Smooth muscle cell (in vitro differentiated cells): ENCODE data around the gene VPS26B. TPM values are rescaled to one million over a fixed set of nuclear protein-coding genes. Genes with fewer than 3 reads are reported as not detected.
"Not testable (repeated sequence)": the region's sequence is repeated elsewhere in the genome, so short reads cannot be mapped to it uniquely, and the experiment has no call there.

Experiments
- DNase-seq: peaks from one replicate; lab custom pipeline; 2025; ENCODE audit not compliant: unreplicated experiment; lab: John Stamatoyannopoulos, UW
- H2AFZ ChIP-seq: fragments of 200-600 bp; sonication (generic); 2 replicates; pipeline ENCODE4 v1.6.0; 2016; ENCODE audit warnings: antibody characterized with exemption, low read depth, mild to moderate bottlenecking
- H3F3A ChIP-seq: fragments of 200-600 bp; sonication (generic); 2 replicates; pipeline ENCODE4 v1.6.0; 2017; ENCODE audit warnings: antibody characterized with exemption, low read depth
- H3K27ac ChIP-seq: fragments of 200-600 bp; sonication (generic); 2 replicates; pipeline ENCODE4 v1.5.1; 2016; ENCODE audit warnings: low read depth, mild to moderate bottlenecking
- H3K27me3 ChIP-seq: fragments of 200-600 bp; sonication (generic); 2 replicates; pipeline ENCODE4 v1.6.1; 2016; ENCODE audit warnings: low read depth, mild to moderate bottlenecking
- H3K36me3 ChIP-seq: fragments of 200-600 bp; sonication (generic); 2 replicates; pipeline ENCODE4 v1.5.1; 2016; ENCODE audit warnings: low read depth
- H3K4me1 ChIP-seq: fragments of 200-600 bp; sonication (generic); 2 replicates; pipeline ENCODE4 v1.5.1; 2016; ENCODE audit warnings: low read depth
- H3K4me2 ChIP-seq: fragments of 200-600 bp; sonication (generic); 2 replicates; pipeline ENCODE4 v1.6.0; 2016; ENCODE audit warnings: mild to moderate bottlenecking
- H3K4me3 ChIP-seq: fragments of 200-600 bp; sonication (generic); 2 replicates; pipeline ENCODE4 v1.5.1; 2016; ENCODE audit warnings: mild to moderate bottlenecking
- H3K79me2 ChIP-seq: fragments of 200-600 bp; sonication (generic); 2 replicates; pipeline ENCODE4 v1.6.0; 2016; ENCODE audit warnings: low read depth, mild to moderate bottlenecking
- H3K9ac ChIP-seq: fragments of 200-600 bp; sonication (generic); 2 replicates; pipeline ENCODE4 v1.6.0; 2016; ENCODE audit warnings: low read depth
- H3K9me3 ChIP-seq: fragments of 200-600 bp; sonication (generic); replicated peaks from 2 replicates; pipeline ENCODE4 v1.5.1; 2016; ENCODE audit warnings: low read depth
- H4K20me1 ChIP-seq: fragments of 200-600 bp; sonication (generic); 2 replicates; pipeline ENCODE4 v1.6.0; 2016; ENCODE audit warnings: low read depth
- CTCF ChIP-seq: fragments of 200-600 bp; sonication (generic); IDR thresholded peaks from 2 replicates; pipeline ENCODE4 v1.5.1; 2017; ENCODE audit warnings: borderline replicate concordance, mild to moderate bottlenecking, antibody characterized with exemption; ENCODE audit not compliant: insufficient read depth, poor library complexity, severe bottlenecking
- WGBS: methylation state at CpG from one replicate; pipeline ENCODE4 v1.1.7; 2016; ENCODE audit warnings: low lambda C conversion rate; 5-methylcytosine and 5-hydroxymethylcytosine counted together
- polyA plus RNA-seq: library from polyadenylated mRNA; unstranded; fragments of >200 nt; fragmentation: Nextera tagmentation; extraction: Ambion mirVana; gene quantifications from 2 replicates; pipeline ENCODE4 v1.2.1, GENCODE V29; 2016
- total RNA-seq: library from RNA; depleted of rRNA; stranded (reverse); fragments of >200 nt; gene quantifications from 2 replicates; pipeline ENCODE4 v1.2.3, GENCODE V29; 2014

VPS26B gene
- total and polyA plus RNA-seq, 2 experiments from 2014 or later, result 30.7 to 48.4 TPM

DNA sequence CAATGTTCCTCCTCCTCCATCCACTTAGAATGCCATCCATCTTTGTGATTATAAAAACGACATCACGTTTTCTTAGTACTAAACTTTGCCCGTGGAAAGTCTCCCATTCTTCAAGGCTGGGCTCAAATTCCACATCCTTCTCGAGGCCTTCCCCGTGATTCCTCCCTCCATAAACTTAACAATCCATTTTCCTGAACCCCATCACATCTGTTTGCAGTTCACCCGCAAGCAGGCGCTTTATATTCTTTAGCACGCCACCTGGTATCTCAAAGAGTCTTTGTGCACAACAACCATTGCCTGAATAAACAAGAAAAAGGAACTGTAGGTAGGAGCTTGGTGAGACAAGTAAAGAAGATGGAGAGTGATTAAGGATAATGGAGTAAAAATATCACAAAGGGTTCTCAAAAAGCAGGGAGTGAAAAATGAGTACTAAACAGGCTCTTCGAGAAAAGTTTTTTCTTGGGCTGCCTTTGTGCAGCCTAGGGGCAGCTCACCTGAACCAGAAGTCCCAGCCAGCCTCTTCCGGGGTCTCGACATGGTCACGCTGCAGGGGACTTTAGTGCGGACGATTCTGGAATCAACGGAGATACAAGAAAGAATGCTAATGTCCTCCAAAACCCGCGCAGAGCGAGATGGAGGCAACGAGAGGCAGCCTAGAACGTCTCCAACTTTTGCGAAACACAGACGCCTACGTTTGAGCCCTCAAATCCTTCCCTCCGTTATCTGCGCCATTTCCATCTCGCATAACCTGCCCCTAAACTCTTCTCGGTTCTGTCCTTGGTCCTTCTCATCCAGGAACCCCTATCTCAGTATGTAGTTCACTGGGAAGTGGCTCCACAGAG is 28.1 kb downstream of the VPS26B start:
- Histone ChIP-seq H3K27ac (no peak overlapping the region), H3K4me2 (peak overlapping the region; percentile 97), H3K4me3 (peak overlapping the region; percentile 87), H3K4me1 (peaks cover 14% of the 10 kb centered on the region), H3F3A (no peaks in the 10 kb centered on the region), H3K79me2 (peaks cover 14% of the 10 kb centered on the region), H3K9ac (peak overlapping the region; percentile 38), H3K36me3 (peaks cover 3% of the 10 kb centered on the region), H4K20me1 (no peaks in the 10 kb centered on the region), H3K9me3 (no peaks in the 10 kb centered on the region), H2AFZ (peak overlapping the region; percentile 98), H3K27me3 (no peaks in the 10 kb centered on the region)
- WGBS, result 20% methylated on average over 27 of the region's 27 CpGs
- no peak for TF ChIP-seq CTCF
- DNase-seq, result no peak

DNA sequence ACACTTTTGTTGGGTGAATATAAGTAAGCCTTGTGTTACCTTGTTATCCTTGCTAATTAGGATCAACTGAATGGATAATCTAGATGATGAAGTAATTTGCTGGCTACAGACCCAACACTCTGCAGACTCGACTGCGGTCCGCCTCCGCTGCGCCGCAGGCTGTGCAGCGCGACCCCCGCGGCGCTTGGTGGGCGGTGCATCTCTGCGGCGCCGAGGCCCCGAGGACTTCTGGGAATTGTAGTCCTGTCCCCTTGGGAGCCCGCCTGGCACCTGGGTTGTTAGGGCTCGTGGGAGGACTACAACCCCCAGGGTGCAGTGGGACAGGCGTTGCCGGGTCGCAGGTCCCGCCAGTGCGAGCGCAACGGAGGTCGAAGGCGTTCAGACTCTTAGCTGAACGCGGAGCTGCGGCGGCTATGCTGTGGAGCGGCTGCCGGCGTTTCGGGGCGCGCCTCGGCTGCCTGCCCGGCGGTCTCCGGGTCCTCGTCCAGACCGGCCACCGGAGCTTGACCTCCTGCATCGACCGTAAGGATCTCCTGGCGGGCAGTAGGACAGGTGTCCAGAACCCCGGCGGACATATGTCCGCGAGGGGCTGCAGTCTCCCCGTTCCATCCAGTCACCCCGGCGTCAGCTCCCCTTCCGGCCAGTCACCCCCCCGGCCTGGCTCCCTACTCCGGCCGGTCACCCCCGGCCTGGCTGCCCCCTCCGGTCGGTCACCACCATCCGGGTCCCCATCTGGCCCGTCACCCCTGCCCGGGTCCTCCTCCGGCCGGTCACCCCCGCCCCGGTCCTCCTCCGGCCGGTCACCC is 28.9 kb downstream of the VPS26B start, which contains the start of the genes ACAD8 and THYN1:
TSS of gene ACAD8 (plus strand) at position 381 of the 806 bp plus-strand sequence. CDS start at position 414, 33 bp downstream.
TSS of gene THYN1 (minus strand) at position 165 of the 806 bp plus-strand sequence. CDS start 470 bp downstream, outside the sequence.
- H3K27ac ChIP-seq, result no peak within 1 kb of the TSS
- TF ChIP-seq CTCF, result no peak
- H4K20me1 ChIP-seq, result no peaks in the 10 kb centered on the region
- 1% methylated on average over 60 of the region's 70 CpGs for WGBS
- H3K4me3 ChIP-seq, result peak within 1 kb of the TSS; percentile 87
- H3K9me3 ChIP-seq, result no peaks in the 10 kb centered on the region
- H3K79me2 ChIP-seq, result peaks cover 14% of the 10 kb centered on the region
- H3K9ac ChIP-seq, result peak within 1 kb of the TSS; percentile 69
- DNase-seq, result peak; percentile 74
- peaks cover 3% of the 10 kb centered on the region for H3K36me3 ChIP-seq
- peaks cover 14% of the 10 kb centered on the region for H3K4me1 ChIP-seq
- H3K27me3 ChIP-seq, result no peaks in the 10 kb centered on the region
- peak within 1 kb of the TSS; percentile 98 for H2AFZ ChIP-seq
- no peaks in the 10 kb centered on the region for H3F3A ChIP-seq
- peak within 1 kb of the TSS; percentile 97 for H3K4me2 ChIP-seq

DNA sequence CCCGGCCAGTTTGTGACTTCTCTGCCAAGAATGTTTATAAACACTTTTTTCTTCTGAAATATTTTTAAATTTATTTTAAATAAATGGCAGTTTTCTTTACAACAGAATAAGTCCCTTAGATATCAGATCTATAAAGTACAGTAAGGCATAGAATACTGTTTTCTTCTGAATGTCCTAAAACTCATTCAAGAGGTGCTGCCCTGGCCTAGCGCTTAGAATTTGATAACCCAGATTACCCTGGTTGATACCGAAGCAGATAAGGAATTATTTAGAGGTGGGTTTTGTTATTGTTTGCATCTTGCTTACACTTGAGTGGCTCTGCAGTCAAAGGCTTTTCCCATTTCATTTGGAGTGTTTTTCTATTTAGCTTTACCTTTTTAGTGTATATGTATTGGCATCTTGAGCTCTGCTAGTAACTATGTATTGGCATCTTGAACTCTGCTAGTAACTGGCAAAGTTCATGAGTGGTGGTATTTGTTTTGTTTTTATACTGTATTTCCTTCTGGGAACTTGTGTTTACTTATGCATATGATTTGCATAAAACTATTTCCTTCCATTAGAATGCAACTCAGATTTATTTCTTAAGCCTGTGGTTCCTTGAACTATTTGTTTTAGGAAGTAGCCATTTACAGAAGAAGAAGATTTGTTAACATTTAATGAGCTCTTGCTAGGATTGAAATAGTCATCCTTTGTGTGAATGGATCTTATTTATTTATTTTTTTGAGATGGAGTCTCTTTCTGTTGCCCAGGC is 30.1 kb downstream of the VPS26B start:
- Histone ChIP-seq H3K27ac (no peak overlapping the region), H3K4me2 (peak overlapping the region; percentile 97), H3K79me2 (peaks cover 14% of the 10 kb centered on the region), H3K9me3 (no peaks in the 10 kb centered on the region), H3K9ac (no peak overlapping the region), H4K20me1 (no peaks in the 10 kb centered on the region), H3K4me1 (peaks cover 14% of the 10 kb centered on the region), H3F3A (no peaks in the 10 kb centered on the region), H2AFZ (no peak overlapping the region), H3K4me3 (peak overlapping the region; percentile 87), H3K36me3 (no peaks in the 10 kb centered on the region), H3K27me3 (no peaks in the 10 kb centered on the region)
- WGBS, result 79% methylated on average over 3 of the region's 3 CpGs
- DNase-seq, result no peak
- TF ChIP-seq CTCF, result no peak

DNA sequence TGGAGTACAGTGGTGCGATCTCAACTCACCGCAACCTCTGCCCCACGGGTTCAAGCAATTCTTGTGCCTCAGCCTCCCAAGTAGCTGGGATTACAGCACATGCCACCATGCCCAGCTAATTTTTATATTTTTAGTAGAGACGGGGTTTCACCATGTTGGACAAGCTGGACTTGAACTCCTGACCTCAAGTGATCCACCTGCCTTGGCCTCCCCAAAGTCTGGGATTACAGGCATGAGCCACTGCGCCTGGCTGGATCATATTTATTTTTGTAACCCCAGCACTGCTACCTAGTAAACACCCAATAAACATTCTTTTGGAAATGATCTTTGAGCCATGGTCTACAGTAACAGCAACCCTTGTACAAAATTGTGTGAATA is 30.7 kb downstream of the VPS26B start:
- not testable (repeated sequence) for H3K36me3 ChIP-seq, H3K4me3 ChIP-seq, H2AFZ ChIP-seq, H3K27me3 ChIP-seq, H3K27ac ChIP-seq, H3K9me3 ChIP-seq, H3F3A ChIP-seq, DNase-seq, H3K9ac ChIP-seq, H4K20me1 ChIP-seq, H3K4me2 ChIP-seq
- Histone ChIP-seq H3K79me2 (peaks cover 14% of the 10 kb centered on the region), H3K4me1 (peaks cover 14% of the 10 kb centered on the region)
- WGBS, result 92% methylated on average over 5 of the region's 5 CpGs
